Right lobe of liver (tissue), 4 donors: ENCODE results near the gene ARHGAP32.

Source experiments
- POLR2A ChIP-seq: fragments of 450-650 bp; IDR thresholded peaks from one replicate; pipeline ENCODE4 v1.6.1; 2017; ENCODE audit warnings: antibody characterized with exemption, mild to moderate bottlenecking
- TF ChIP-seq, protein P1 (sequence below), 4 donors: fragments of 200-600 bp in 3 of 4; fragments of 450-650 bp in 1 of 4; IDR thresholded peaks; one replicate each; pipeline versions ENCODE4 v1.5.1 to v1.8.0; 2016 to 2022; ENCODE audit warnings: antibody characterized with exemption in 4 of 4, mild to moderate bottlenecking in 2 of 4
- donor health status: DM: no; HTN: no; CAD: no.
- donor health status: DM: no; HTN: no; CAD: no.
- donor health status: DM: no; HTN: yes; CAD: no.

- TF ChIP-seq POLR2A, result no peak
- TF ChIP-seq, protein P1, sequence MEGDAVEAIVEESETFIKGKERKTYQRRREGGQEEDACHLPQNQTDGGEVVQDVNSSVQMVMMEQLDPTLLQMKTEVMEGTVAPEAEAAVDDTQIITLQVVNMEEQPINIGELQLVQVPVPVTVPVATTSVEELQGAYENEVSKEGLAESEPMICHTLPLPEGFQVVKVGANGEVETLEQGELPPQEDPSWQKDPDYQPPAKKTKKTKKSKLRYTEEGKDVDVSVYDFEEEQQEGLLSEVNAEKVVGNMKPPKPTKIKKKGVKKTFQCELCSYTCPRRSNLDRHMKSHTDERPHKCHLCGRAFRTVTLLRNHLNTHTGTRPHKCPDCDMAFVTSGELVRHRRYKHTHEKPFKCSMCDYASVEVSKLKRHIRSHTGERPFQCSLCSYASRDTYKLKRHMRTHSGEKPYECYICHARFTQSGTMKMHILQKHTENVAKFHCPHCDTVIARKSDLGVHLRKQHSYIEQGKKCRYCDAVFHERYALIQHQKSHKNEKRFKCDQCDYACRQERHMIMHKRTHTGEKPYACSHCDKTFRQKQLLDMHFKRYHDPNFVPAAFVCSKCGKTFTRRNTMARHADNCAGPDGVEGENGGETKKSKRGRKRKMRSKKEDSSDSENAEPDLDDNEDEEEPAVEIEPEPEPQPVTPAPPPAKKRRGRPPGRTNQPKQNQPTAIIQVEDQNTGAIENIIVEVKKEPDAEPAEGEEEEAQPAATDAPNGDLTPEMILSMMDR (IDR thresholded peaks at IDR 0.05), result no peak
Observed at GRCh38 chr11:129213261-129213660, 21.1 kb upstream of the ARHGAP32 start.
